ENCODE results near the gene IFIH1.

IFIH1 gene

DNA sequence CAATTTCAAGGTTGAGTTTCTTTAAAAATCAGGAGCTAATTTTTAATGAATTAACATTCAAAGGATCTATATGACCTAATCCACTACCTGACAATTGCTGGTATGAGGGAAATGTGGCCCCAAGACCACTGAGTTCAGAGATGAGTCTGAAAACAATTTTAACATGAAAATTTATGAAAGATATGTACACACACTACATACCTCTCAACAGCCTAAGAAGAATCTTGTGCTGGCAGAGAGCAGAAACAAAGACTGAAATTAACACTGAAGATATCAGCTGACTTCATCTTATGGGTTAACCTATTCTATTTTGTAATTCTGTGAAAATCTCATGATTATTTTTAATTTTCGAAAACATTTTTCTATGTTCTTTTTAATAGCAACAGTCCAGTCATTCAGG, 76.9 kb downstream of the IFIH1 start:
- no peaks in the 10 kb centered on the region for H3F3A ChIP-seq (ENCODE audit: insufficient read depth, low read length)
- DNase-seq = no peak
- H3K27ac ChIP-seq (ENCODE audit: low read length) = no peak overlapping the region
- no peaks in the 10 kb centered on the region for H3K9me2 ChIP-seq (replicated peaks; ENCODE audit: insufficient read depth, low read length)
- H2AFZ ChIP-seq (ENCODE audit: low read length) = no peak overlapping the region
- H3K9ac ChIP-seq (ENCODE audit: low read length) = no peak overlapping the region
- H3K4me3 ChIP-seq (ENCODE audit: low read length) = no peak overlapping the region
- no peaks in the 10 kb centered on the region for H3K27me3 ChIP-seq (replicated peaks; ENCODE audit: insufficient read depth, low read length)
- no peaks in the 10 kb centered on the region for H4K20me1 ChIP-seq (ENCODE audit: insufficient read depth, low read length)
- no peaks in the 10 kb centered on the region for H3K36me3 ChIP-seq (replicated peaks; ENCODE audit: insufficient read depth, low read length)
- H3K79me2 ChIP-seq (ENCODE audit: low read length) = no peaks in the 10 kb centered on the region
- H3K4me1 ChIP-seq (ENCODE audit: low read length) = no peaks in the 10 kb centered on the region
- no peaks in the 10 kb centered on the region for H3K9me3 ChIP-seq (replicated peaks; ENCODE audit: insufficient read depth, low read length)
- H3K4me2 ChIP-seq (ENCODE audit: low read depth, low read length) = no peak overlapping the region
- TF ChIP-seq EZH2phosphoT487 (IDR thresholded peaks at IDR 0.05; ENCODE audit: low read length) = no peak
- TF ChIP-seq EZH2 (optimal IDR thresholded peaks at IDR 0.05; ENCODE audit: low read depth, low read length) = no peak
- TF ChIP-seq, protein P1, sequence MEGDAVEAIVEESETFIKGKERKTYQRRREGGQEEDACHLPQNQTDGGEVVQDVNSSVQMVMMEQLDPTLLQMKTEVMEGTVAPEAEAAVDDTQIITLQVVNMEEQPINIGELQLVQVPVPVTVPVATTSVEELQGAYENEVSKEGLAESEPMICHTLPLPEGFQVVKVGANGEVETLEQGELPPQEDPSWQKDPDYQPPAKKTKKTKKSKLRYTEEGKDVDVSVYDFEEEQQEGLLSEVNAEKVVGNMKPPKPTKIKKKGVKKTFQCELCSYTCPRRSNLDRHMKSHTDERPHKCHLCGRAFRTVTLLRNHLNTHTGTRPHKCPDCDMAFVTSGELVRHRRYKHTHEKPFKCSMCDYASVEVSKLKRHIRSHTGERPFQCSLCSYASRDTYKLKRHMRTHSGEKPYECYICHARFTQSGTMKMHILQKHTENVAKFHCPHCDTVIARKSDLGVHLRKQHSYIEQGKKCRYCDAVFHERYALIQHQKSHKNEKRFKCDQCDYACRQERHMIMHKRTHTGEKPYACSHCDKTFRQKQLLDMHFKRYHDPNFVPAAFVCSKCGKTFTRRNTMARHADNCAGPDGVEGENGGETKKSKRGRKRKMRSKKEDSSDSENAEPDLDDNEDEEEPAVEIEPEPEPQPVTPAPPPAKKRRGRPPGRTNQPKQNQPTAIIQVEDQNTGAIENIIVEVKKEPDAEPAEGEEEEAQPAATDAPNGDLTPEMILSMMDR (IDR thresholded peaks at IDR 0.05; ENCODE audit: low read length) = no peak

DNA sequence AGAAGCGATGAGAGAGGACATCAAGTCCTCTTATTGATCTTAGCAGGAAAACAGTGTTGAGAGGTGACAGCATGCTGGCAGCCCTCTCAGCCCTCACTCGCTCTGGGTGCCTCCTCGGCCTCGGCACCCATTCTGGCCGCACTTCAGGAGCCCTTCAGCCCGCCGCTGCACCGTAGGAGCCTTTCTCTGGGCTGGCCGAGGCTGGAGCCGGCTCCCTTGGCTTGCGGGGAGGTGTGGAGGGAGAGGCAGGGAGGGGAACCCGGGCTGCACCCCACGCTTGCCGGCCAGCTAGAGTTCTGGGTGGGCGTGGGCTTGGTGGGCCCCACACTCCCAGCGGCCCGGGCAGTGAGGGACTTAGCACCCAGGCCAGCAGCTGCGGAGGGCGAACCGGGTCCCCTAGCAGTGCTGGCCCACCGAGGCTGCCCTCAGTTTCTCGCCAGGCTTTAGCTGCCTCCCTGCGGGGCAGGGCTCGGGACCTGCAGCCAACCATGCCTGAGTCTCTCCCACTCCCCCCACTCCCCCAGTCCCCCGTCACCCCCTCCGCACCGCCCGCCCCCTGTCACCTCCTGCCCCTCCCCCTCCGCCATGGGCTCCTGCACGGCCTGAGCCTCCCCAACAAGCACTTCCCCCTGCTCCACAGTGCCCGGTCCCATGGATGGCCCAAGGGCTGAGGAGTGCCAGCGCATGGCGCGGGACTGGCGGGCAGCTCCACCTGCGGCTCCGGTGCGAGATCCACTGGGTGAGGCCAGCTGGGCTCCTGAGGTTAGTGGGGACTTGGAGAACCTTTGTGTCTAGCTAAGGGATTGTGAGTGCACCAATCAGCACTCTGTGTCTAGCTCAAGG, 83.6 kb downstream of the IFIH1 start:
- no peaks in the 10 kb centered on the region for H3K79me2 ChIP-seq (ENCODE audit: low read length)
- H3K4me2 ChIP-seq (ENCODE audit: low read depth, low read length) = no peak overlapping the region
- no peaks in the 10 kb centered on the region for H3K4me1 ChIP-seq (ENCODE audit: low read length)
- DNase-seq = no peak
- H3K27ac ChIP-seq (ENCODE audit: low read length) = no peak overlapping the region
- H3K27me3 ChIP-seq (replicated peaks; ENCODE audit: insufficient read depth, low read length) = no peaks in the 10 kb centered on the region
- no peak overlapping the region for H2AFZ ChIP-seq (ENCODE audit: low read length)
- H3K9ac ChIP-seq (ENCODE audit: low read length) = no peak overlapping the region
- no peaks in the 10 kb centered on the region for H3F3A ChIP-seq (ENCODE audit: insufficient read depth, low read length)
- TF ChIP-seq EZH2phosphoT487 (IDR thresholded peaks at IDR 0.05; ENCODE audit: low read length) (no peak), EZH2 (optimal IDR thresholded peaks at IDR 0.05; ENCODE audit: low read depth, low read length) (no peak)
- TF ChIP-seq, protein P1 (IDR thresholded peaks at IDR 0.05; ENCODE audit: low read length) = no peak
- H3K36me3 ChIP-seq (replicated peaks; ENCODE audit: insufficient read depth, low read length) = no peaks in the 10 kb centered on the region
- no peak overlapping the region for H3K4me3 ChIP-seq (ENCODE audit: low read length)
- no peaks in the 10 kb centered on the region for H4K20me1 ChIP-seq (ENCODE audit: insufficient read depth, low read length)
- H3K9me2 ChIP-seq (replicated peaks; ENCODE audit: insufficient read depth, low read length) = no peaks in the 10 kb centered on the region
- no peaks in the 10 kb centered on the region for H3K9me3 ChIP-seq (replicated peaks; ENCODE audit: insufficient read depth, low read length)

DNA sequence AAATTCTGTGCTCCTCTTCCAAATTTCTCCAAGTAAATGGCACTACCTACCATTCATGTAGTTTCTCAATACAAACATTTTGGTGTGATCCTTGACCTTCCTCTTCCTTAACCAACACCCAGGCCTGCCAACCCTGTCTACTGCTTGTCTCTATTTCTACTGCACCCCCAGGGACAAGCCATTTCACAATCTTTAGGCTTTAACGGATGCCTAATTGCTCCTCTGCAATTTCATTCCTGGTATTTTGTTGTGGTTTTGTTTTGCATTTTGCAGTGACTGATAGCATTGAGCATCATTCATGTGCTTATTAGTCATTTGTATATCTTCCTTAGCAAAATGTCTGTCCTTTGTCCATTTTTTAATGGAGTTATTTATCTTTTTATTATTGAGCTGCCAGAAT, 85.3 kb downstream of the IFIH1 start:
- H3K4me2 ChIP-seq (ENCODE audit: low read depth, low read length) = no peak overlapping the region
- H3K9ac ChIP-seq (ENCODE audit: low read length) = no peak overlapping the region
- H4K20me1 ChIP-seq (ENCODE audit: insufficient read depth, low read length) = no peaks in the 10 kb centered on the region
- H2AFZ ChIP-seq (ENCODE audit: low read length) = no peak overlapping the region
- no peaks in the 10 kb centered on the region for H3K27me3 ChIP-seq (replicated peaks; ENCODE audit: insufficient read depth, low read length)
- H3K9me3 ChIP-seq (replicated peaks; ENCODE audit: insufficient read depth, low read length) = no peaks in the 10 kb centered on the region
- no peaks in the 10 kb centered on the region for H3K79me2 ChIP-seq (ENCODE audit: low read length)
- DNase-seq = no peak
- H3K4me3 ChIP-seq (ENCODE audit: low read length) = no peak overlapping the region
- no peaks in the 10 kb centered on the region for H3K36me3 ChIP-seq (replicated peaks; ENCODE audit: insufficient read depth, low read length)
- H3K4me1 ChIP-seq (ENCODE audit: low read length) = no peaks in the 10 kb centered on the region
- no peak overlapping the region for H3K27ac ChIP-seq (ENCODE audit: low read length)
- no peaks in the 10 kb centered on the region for H3F3A ChIP-seq (ENCODE audit: insufficient read depth, low read length)
- no peaks in the 10 kb centered on the region for H3K9me2 ChIP-seq (replicated peaks; ENCODE audit: insufficient read depth, low read length)
- no peak for TF ChIP-seq EZH2 (optimal IDR thresholded peaks at IDR 0.05; ENCODE audit: low read depth, low read length)
- TF ChIP-seq, protein P1 (IDR thresholded peaks at IDR 0.05; ENCODE audit: low read length) = no peak
- TF ChIP-seq EZH2phosphoT487 (IDR thresholded peaks at IDR 0.05; ENCODE audit: low read length) = no peak
